Measurements from ENCODE around the gene DAP.

DAP gene

DNA sequence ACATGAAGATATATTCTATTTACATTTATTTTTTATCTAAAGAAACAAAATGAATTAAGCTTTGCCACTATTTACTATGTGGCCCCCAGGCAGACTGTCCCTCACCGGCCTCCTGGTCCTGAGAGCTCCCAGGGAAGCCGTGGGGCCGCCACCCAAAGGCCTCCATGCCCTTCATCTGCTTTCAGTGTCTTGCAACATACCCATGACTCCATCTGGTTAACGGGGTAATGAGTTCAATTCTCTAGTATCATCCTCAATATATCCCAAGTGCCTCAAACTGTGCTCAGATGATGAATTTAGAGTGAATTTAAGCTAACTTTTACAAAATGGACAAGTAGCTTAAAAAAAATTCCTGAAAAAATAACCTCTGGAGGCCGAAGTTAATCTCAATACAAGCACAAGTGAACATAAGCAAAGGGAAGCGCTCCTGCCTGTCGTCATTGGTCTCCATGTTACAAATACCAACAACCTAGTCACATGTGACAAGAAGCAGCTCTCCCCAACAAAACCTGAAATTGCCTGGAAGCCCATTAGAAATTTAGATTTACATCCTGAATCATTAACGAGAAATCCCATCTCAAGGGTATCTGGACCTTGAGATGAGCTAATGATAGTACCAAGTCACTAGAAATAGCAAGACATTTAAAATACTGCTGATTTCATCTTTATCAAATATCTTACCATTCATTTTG lies 26.1 kb downstream of the DAP start:
- no peak for DNase-seq (ENCODE audit: low read depth)
- no peak for TF ChIP-seq CTCF (conservative IDR thresholded peaks at IDR 0.05; ENCODE audit: low read depth, low read length)

DNA sequence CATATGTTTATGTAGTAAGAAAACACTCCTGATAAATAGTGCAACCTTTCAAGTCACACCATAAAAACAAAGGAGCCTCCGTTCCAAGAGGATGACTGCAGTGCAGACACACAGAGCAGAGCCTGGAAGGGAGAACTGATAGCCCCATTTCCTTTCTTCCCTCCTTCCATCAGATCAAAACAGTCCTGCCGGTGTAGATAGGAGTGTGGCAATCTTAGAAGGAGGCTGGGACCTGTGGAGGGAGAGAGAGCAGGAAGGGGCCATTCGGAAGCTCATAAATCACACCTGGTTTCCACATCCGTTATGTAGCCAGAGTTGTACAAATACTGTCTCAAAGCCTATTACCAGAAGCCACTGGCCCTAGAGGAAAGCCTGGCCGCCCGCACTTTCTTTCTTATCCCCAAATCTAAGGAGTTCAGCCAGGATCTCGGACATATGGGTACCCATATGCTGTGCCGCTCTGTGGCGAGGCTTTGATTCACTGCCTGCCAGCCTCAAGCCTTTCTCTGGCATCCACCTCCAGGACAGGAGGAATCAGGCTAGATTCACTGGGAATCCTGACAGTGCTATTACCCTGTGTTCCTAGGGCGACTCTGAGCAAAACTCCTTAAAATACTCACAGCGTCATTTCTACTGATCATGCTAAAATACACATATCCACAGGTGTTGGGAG lies 26.9 kb downstream of the DAP start:
- TF ChIP-seq CTCF (conservative IDR thresholded peaks at IDR 0.05; ENCODE audit: low read depth, low read length) = no peak
- H3K4me3 ChIP-seq (ENCODE audit: low read length) = no peak overlapping the region
- no peak for DNase-seq (ENCODE audit: low read depth)

More for the DNA sequence above, 26.1 kb downstream of the DAP start:
- H3K4me3 ChIP-seq (ENCODE audit: low read length) = no peak overlapping the region

- no peak for TF ChIP-seq CTCF (conservative IDR thresholded peaks at IDR 0.05; ENCODE audit: low read depth, low read length)
Measured at GRCh38 chr5:10733426-10733825, 27.6 kb downstream of the DAP start.

GRCh38 chr5:10731913-10732312 lies 29.1 kb downstream of the DAP start:
- H3K4me3 ChIP-seq (ENCODE audit: low read length) = no peak overlapping the region
- TF ChIP-seq CTCF (conservative IDR thresholded peaks at IDR 0.05; ENCODE audit: low read depth, low read length) = no peak
- no peak for DNase-seq (ENCODE audit: low read depth)

More at GRCh38 chr5:10733426-10733825, 27.6 kb downstream of the DAP start:
- no peak overlapping the region for H3K4me3 ChIP-seq (ENCODE audit: low read length)
- no peak for DNase-seq (ENCODE audit: low read depth)

DNA sequence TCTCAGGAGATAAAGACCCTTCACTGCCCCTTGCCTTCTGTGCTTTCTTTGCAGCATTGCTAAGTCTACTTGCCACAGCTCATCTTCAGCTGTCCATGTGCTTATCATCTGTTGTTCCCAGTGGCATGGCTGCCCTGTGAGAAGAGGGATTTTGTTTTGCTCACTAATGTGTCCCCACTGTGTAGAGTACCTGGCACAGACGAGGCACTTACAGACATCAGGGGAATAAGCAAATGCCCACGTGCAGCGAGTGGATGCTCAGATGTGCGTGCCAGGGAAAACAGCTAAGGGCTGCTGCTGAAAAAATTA lies 31.0 kb downstream of the DAP start:
- no peak for TF ChIP-seq CTCF (conservative IDR thresholded peaks at IDR 0.05; ENCODE audit: low read depth, low read length)
- no peak for DNase-seq (ENCODE audit: low read depth)
- H3K4me3 ChIP-seq (ENCODE audit: low read length) = no peak overlapping the region

GRCh38 chr5:10729320-10730042 lies 31.6 kb downstream of the DAP start:
- no peak overlapping the region for H3K4me3 ChIP-seq (ENCODE audit: low read length)
- no peak for TF ChIP-seq CTCF (conservative IDR thresholded peaks at IDR 0.05; ENCODE audit: low read depth, low read length)
- no peak for DNase-seq (ENCODE audit: low read depth)

Data from retinal pigment epithelial cell (primary cell).